HepG2 (cell line): ENCODE measurements around the gene CAMK2D.

Experiments used
- BORCS8-MEF2B ChIP-seq: sonication (generic); formaldehyde crosslinking; IDR thresholded peaks from 2 replicates; pipeline ENCODE4 v1.8.0; 2022; ENCODE audit warnings: mild to moderate bottlenecking, missing genetic modification reagents
- CTCF ChIP-seq: sonication (generic); formaldehyde crosslinking; IDR thresholded peaks from 2 replicates; pipeline ENCODE4 v1.5.0; 2020; ENCODE audit warnings: mild to moderate bottlenecking, missing genetic modification reagents, moderate library complexity
- HCFC1 ChIP-seq: fragments of 150-350 bp; IDR thresholded peaks from 2 replicates; pipeline ENCODE4 v1.6.1; 2014; ENCODE audit warnings: low read depth, low read length
- MTA3 ChIP-seq: sonication (generic); formaldehyde crosslinking; IDR thresholded peaks from 2 replicates; pipeline ENCODE4 v1.4.0; 2020; ENCODE audit warnings: missing genetic modification reagents
- RFX5 ChIP-seq: IDR thresholded peaks from 2 replicates; pipeline ENCODE4 v1.6.1; 2011; ENCODE audit warnings: low read depth, low read length, improper control_type of control experiment
- SMC3 ChIP-seq: IDR thresholded peaks from 2 replicates; pipeline ENCODE4 v1.6.1; 2011; ENCODE audit warnings: low read length, improper control_type of control experiment
- TBX2 ChIP-seq: sonication (generic); formaldehyde crosslinking; IDR thresholded peaks from 2 replicates; pipeline ENCODE4 v1.5.0; 2020; ENCODE audit warnings: missing genetic modification reagents, mild to moderate bottlenecking, borderline replicate concordance
- ZBTB49 ChIP-seq: sonication (generic); formaldehyde crosslinking; IDR thresholded peaks from 2 replicates; pipeline ENCODE4 v1.4.0; 2020; ENCODE audit warnings: missing genetic modification reagents, borderline replicate concordance
- ZFP82 ChIP-seq: sonication (generic); formaldehyde crosslinking; IDR thresholded peaks from 2 replicates; pipeline ENCODE4 v1.5.1; 2020; ENCODE audit warnings: mild to moderate bottlenecking, missing genetic modification reagents, borderline replicate concordance
- ZNF800 ChIP-seq: sonication (generic); formaldehyde crosslinking; IDR thresholded peaks from 2 replicates; pipeline ENCODE4 v1.4.0; 2020; ENCODE audit warnings: missing genetic modification reagents
- TF ChIP-seq, protein P1 (sequence below): IDR thresholded peaks from 2 replicates; pipeline ENCODE4 v1.6.1; 2012; ENCODE audit warnings: inconsistent platforms
- TF ChIP-seq, protein P2 (sequence below): sonication (generic); formaldehyde crosslinking; IDR thresholded peaks from 2 replicates; pipeline ENCODE4 v1.8.0; 2022; ENCODE audit warnings: missing genetic modification reagents, mild to moderate bottlenecking, moderate library complexity, borderline replicate concordance

- TF ChIP-seq, protein P1, sequence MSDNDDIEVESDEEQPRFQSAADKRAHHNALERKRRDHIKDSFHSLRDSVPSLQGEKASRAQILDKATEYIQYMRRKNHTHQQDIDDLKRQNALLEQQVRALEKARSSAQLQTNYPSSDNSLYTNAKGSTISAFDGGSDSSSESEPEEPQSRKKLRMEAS = no peak
- TF ChIP-seq BORCS8-MEF2B (CRISPR knock-in tag) (no peak), CTCF (no peak), TBX2 (CRISPR knock-in tag) (no peak), SMC3 (no peak), ZBTB49 (CRISPR knock-in tag) (no peak), HCFC1 (no peak), RFX5 (no peak), MTA3 (CRISPR knock-in tag) (no peak), ZFP82 (CRISPR knock-in tag) (no peak), ZNF800 (CRISPR knock-in tag) (no peak)
- TF ChIP-seq, protein P2, sequence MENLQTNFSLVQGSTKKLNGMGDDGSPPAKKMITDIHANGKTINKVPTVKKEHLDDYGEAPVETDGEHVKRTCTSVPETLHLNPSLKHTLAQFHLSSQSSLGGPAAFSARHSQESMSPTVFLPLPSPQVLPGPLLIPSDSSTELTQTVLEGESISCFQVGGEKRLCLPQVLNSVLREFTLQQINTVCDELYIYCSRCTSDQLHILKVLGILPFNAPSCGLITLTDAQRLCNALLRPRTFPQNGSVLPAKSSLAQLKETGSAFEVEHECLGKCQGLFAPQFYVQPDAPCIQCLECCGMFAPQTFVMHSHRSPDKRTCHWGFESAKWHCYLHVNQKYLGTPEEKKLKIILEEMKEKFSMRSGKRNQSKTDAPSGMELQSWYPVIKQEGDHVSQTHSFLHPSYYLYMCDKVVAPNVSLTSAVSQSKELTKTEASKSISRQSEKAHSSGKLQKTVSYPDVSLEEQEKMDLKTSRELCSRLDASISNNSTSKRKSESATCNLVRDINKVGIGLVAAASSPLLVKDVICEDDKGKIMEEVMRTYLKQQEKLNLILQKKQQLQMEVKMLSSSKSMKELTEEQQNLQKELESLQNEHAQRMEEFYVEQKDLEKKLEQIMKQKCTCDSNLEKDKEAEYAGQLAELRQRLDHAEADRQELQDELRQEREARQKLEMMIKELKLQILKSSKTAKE (CRISPR knock-in tag) = no peak
These were observed 23.1 kb upstream of the CAMK2D start for GRCh38 chr4:113784497-113785250.
